GM11168 (cell line): ENCODE data around the gene SNCAIP.
"Not testable (repeated sequence)": the region's sequence is repeated elsewhere in the genome, so short reads cannot be mapped to it uniquely, and the experiment has no call there.

ENCODE experiments used
- in situ Hi-C: fragments of 300-500 bp; cut with MboI; formaldehyde crosslinking; loops from one replicate; pipeline ENCODE4 v1.12.0; 2022; ENCODE audit warnings: low sequenced_read_pairs; ENCODE audit not compliant: unreplicated experiment

SNCAIP gene

GRCh38 chr5:122484103-122484502, 172.1 kb downstream of the SNCAIP start:
- in situ Hi-C loops, result no loop called here

GRCh38 chr5:122485226-122485625, 173.2 kb downstream of the SNCAIP start:
- in situ Hi-C loops, result no loop called here

- in situ Hi-C loops, result not testable (repeated sequence)
Observed at GRCh38 chr5:122486616-122487015, 174.6 kb downstream of the SNCAIP start.

- in situ Hi-C loops, result no loop called here
Observed at GRCh38 chr5:122490718-122491117, 178.7 kb downstream of the SNCAIP start.

- in situ Hi-C loops, result no loop called here
Observed at GRCh38 chr5:122492675-122493074, 180.6 kb downstream of the SNCAIP start.

- in situ Hi-C loops, result no loop called here
Observed at GRCh38 chr5:122493091-122494021, 181.3 kb downstream of the SNCAIP start.

GRCh38 chr5:122494109-122494508, 182.1 kb downstream of the SNCAIP start:
- in situ Hi-C loops, result no loop called here

- in situ Hi-C loops, result no loop called here
Observed at GRCh38 chr5:122498163-122498562, 186.1 kb downstream of the SNCAIP start.

GRCh38 chr5:122499585-122499984, 187.5 kb downstream of the SNCAIP start:
- in situ Hi-C loops, result no loop called here

GRCh38 chr5:122500245-122501088, 188.4 kb downstream of the SNCAIP start:
- in situ Hi-C loops, result loop anchor here (10.0 to 25.0 kb wide), 2 partner anchors 504 to 862 kb away; no protein-coding TSS in a partner anchor

GRCh38 chr5:122501089-122501435, 189.0 kb downstream of the SNCAIP start:
- in situ Hi-C loops, result loop anchor here (10.0 to 25.0 kb wide), 2 partner anchors 504 to 861 kb away; no protein-coding TSS in a partner anchor

- in situ Hi-C loops, result loop anchor here (10.0 to 25.0 kb wide), 2 partner anchors 498 to 855 kb away; no protein-coding TSS in a partner anchor
Observed at GRCh38 chr5:122507045-122507444, 195.0 kb downstream of the SNCAIP start.

- in situ Hi-C loops, result loop anchor here (10.0 to 25.0 kb wide), 2 partner anchors 497 to 855 kb away; no protein-coding TSS in a partner anchor
Observed at GRCh38 chr5:122507581-122507980, 195.5 kb downstream of the SNCAIP start.

GRCh38 chr5:122508623-122509022, 196.6 kb downstream of the SNCAIP start:
- in situ Hi-C loops, result loop anchor here (10.0 to 25.0 kb wide), 2 partner anchors 496 to 854 kb away; no protein-coding TSS in a partner anchor
